ENCODE results near the gene MKNK2. TPM values are rescaled to one million over a fixed set of nuclear protein-coding genes. Genes with fewer than 3 reads are reported as not detected.

Gene MKNK2
- polyA plus RNA-seq, 1 donor from 2014 or later: 27.6 TPM

GRCh38 chr19:2099937-2100718, 49.1 kb upstream of the MKNK2 start:
- Histone ChIP-seq H3F3A (ENCODE audit: insufficient read depth, low read length, poor library complexity, severe bottlenecking) (no peaks in the 10 kb centered on the region), H3K4me3 (ENCODE audit: low read length) (no peak overlapping the region), H3K79me2 (replicated peaks; ENCODE audit: insufficient read depth, low read length) (peaks cover 15% of the 10 kb centered on the region), H2AFZ (ENCODE audit: low read depth, low read length) (no peak overlapping the region), H3K27ac (ENCODE audit: low read length) (no peak overlapping the region), H3K36me3 (ENCODE audit: insufficient read depth, low read length) (no peaks in the 10 kb centered on the region), H3K27me3 (ENCODE audit: insufficient read depth, low read depth, low read length) (no peaks in the 10 kb centered on the region), H4K20me1 (ENCODE audit: insufficient read depth) (no peaks in the 10 kb centered on the region), H3K4me2 (ENCODE audit: low read length) (no peak overlapping the region), H3K9me2 (ENCODE audit: insufficient read depth, low read length) (no peaks in the 10 kb centered on the region), H3K9ac (ENCODE audit: low read length) (no peak overlapping the region), H3K9me3 (ENCODE audit: low read length) (no peaks in the 10 kb centered on the region)
- no peak for TF ChIP-seq MXI1 (conservative IDR thresholded peaks at IDR 0.05; ENCODE audit: poor library complexity, severe bottlenecking)
- TF ChIP-seq TAF1 (IDR thresholded peaks at IDR 0.05; ENCODE audit: low read depth): no peak
- TF ChIP-seq, protein P1, sequence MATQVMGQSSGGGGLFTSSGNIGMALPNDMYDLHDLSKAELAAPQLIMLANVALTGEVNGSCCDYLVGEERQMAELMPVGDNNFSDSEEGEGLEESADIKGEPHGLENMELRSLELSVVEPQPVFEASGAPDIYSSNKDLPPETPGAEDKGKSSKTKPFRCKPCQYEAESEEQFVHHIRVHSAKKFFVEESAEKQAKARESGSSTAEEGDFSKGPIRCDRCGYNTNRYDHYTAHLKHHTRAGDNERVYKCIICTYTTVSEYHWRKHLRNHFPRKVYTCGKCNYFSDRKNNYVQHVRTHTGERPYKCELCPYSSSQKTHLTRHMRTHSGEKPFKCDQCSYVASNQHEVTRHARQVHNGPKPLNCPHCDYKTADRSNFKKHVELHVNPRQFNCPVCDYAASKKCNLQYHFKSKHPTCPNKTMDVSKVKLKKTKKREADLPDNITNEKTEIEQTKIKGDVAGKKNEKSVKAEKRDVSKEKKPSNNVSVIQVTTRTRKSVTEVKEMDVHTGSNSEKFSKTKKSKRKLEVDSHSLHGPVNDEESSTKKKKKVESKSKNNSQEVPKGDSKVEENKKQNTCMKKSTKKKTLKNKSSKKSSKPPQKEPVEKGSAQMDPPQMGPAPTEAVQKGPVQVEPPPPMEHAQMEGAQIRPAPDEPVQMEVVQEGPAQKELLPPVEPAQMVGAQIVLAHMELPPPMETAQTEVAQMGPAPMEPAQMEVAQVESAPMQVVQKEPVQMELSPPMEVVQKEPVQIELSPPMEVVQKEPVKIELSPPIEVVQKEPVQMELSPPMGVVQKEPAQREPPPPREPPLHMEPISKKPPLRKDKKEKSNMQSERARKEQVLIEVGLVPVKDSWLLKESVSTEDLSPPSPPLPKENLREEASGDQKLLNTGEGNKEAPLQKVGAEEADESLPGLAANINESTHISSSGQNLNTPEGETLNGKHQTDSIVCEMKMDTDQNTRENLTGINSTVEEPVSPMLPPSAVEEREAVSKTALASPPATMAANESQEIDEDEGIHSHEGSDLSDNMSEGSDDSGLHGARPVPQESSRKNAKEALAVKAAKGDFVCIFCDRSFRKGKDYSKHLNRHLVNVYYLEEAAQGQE (IDR thresholded peaks at IDR 0.05; ENCODE audit: borderline replicate concordance): no peak
- TF ChIP-seq EP300 (conservative IDR thresholded peaks at IDR 0.05; ENCODE audit: poor library complexity, severe bottlenecking): no peak
- no peak for TF ChIP-seq POLR2AphosphoS5 (IDR thresholded peaks at IDR 0.05)
- TF ChIP-seq EZH2 (IDR thresholded peaks at IDR 0.05; ENCODE audit: borderline replicate concordance, insufficient read depth, low read length, poor library complexity, severe bottlenecking): no peak
- no peak for TF ChIP-seq RAD21 (conservative IDR thresholded peaks at IDR 0.05)
- no peak for TF ChIP-seq SMC3 (conservative IDR thresholded peaks at IDR 0.05; ENCODE audit: poor library complexity)
- TF ChIP-seq, protein P2, sequence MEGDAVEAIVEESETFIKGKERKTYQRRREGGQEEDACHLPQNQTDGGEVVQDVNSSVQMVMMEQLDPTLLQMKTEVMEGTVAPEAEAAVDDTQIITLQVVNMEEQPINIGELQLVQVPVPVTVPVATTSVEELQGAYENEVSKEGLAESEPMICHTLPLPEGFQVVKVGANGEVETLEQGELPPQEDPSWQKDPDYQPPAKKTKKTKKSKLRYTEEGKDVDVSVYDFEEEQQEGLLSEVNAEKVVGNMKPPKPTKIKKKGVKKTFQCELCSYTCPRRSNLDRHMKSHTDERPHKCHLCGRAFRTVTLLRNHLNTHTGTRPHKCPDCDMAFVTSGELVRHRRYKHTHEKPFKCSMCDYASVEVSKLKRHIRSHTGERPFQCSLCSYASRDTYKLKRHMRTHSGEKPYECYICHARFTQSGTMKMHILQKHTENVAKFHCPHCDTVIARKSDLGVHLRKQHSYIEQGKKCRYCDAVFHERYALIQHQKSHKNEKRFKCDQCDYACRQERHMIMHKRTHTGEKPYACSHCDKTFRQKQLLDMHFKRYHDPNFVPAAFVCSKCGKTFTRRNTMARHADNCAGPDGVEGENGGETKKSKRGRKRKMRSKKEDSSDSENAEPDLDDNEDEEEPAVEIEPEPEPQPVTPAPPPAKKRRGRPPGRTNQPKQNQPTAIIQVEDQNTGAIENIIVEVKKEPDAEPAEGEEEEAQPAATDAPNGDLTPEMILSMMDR (IDR thresholded peaks at IDR 0.05; ENCODE audit: poor library complexity, severe bottlenecking): no peak

- no peaks in the 10 kb centered on the region for H3F3A ChIP-seq (ENCODE audit: insufficient read depth, low read length, poor library complexity, severe bottlenecking)
- TF ChIP-seq MXI1 (conservative IDR thresholded peaks at IDR 0.05; ENCODE audit: poor library complexity, severe bottlenecking) (no peak), TAF1 (IDR thresholded peaks at IDR 0.05; ENCODE audit: low read depth) (no peak), SMC3 (conservative IDR thresholded peaks at IDR 0.05; ENCODE audit: poor library complexity) (no peak), RAD21 (conservative IDR thresholded peaks at IDR 0.05) (no peak), EZH2 (IDR thresholded peaks at IDR 0.05; ENCODE audit: borderline replicate concordance, insufficient read depth, low read length, poor library complexity, severe bottlenecking) (no peak), POLR2AphosphoS5 (IDR thresholded peaks at IDR 0.05) (no peak), EP300 (conservative IDR thresholded peaks at IDR 0.05; ENCODE audit: poor library complexity, severe bottlenecking) (no peak)
- TF ChIP-seq, protein P2 (IDR thresholded peaks at IDR 0.05; ENCODE audit: poor library complexity, severe bottlenecking): no peak
- TF ChIP-seq, protein P1 (IDR thresholded peaks at IDR 0.05; ENCODE audit: borderline replicate concordance): no peak
- H4K20me1 ChIP-seq (ENCODE audit: insufficient read depth): no peaks in the 10 kb centered on the region
- H2AFZ ChIP-seq (ENCODE audit: low read depth, low read length): no peak overlapping the region
- no peaks in the 10 kb centered on the region for H3K36me3 ChIP-seq (ENCODE audit: insufficient read depth, low read length)
- no peak overlapping the region for H3K4me2 ChIP-seq (ENCODE audit: low read length)
- H3K4me3 ChIP-seq (ENCODE audit: low read length): no peak overlapping the region
- H3K9me2 ChIP-seq (ENCODE audit: insufficient read depth, low read length): no peaks in the 10 kb centered on the region
- H3K9me3 ChIP-seq (ENCODE audit: low read length): no peaks in the 10 kb centered on the region
- peaks cover 19% of the 10 kb centered on the region for H3K79me2 ChIP-seq (replicated peaks; ENCODE audit: insufficient read depth, low read length)
- no peak overlapping the region for H3K9ac ChIP-seq (ENCODE audit: low read length)
- H3K27me3 ChIP-seq (ENCODE audit: insufficient read depth, low read depth, low read length): no peaks in the 10 kb centered on the region
- no peak overlapping the region for H3K27ac ChIP-seq (ENCODE audit: low read length)
Observed at GRCh38 chr19:2099054-2099501, 48.0 kb upstream of the MKNK2 start.
